MM.1S (cell line): ENCODE data around the gene ALDH3B1.
A peak's percentile ranks its signal among the peaks of the same experiment; 100 is the strongest.

Source experiments
- DNase-seq: peaks from one replicate; pipeline ENCODE4 v3.0.0-alpha.2; 2015
- H2AFZ ChIP-seq: fragments of 300-600 bp; sonication (generic); 2 replicates; pipeline ENCODE4 v1.6.0; 2016; ENCODE audit warnings: antibody characterized with exemption, low read length
- H3F3A ChIP-seq: fragments of 300-600 bp; sonication (generic); 2 replicates; pipeline ENCODE4 v1.6.1; 2016; ENCODE audit warnings: mild to moderate bottlenecking, antibody characterized with exemption, low read length, moderate library complexity, mixed read lengths; ENCODE audit not compliant: insufficient read depth
- H3K27ac ChIP-seq: fragments of 300-600 bp; sonication (generic); 2 replicates; pipeline ENCODE4 v1.5.1; 2016; ENCODE audit warnings: mild to moderate bottlenecking, low read length
- H3K27me3 ChIP-seq: fragments of 300-600 bp; sonication (generic); replicated peaks from 2 replicates; pipeline ENCODE4 v1.6.0; 2016; ENCODE audit warnings: low read length; ENCODE audit not compliant: insufficient read depth
- H3K36me3 ChIP-seq: fragments of 300-600 bp; sonication (generic); replicated peaks from 2 replicates; pipeline ENCODE4 v1.6.1; 2016; ENCODE audit warnings: mild to moderate bottlenecking, low read length, mixed read lengths; ENCODE audit not compliant: insufficient read depth
- H3K4me1 ChIP-seq: fragments of 300-600 bp; sonication (generic); 2 replicates; pipeline ENCODE4 v1.6.1; 2016; ENCODE audit warnings: low read length, mixed read lengths
- H3K4me2 ChIP-seq: fragments of 300-600 bp; sonication (generic); 2 replicates; pipeline ENCODE4 v1.6.0; 2016; ENCODE audit warnings: low read depth, low read length
- H3K4me3 ChIP-seq: fragments of 300-600 bp; sonication (generic); 2 replicates; pipeline ENCODE4 v1.5.1; 2016; ENCODE audit warnings: low read length, mixed read lengths
- H3K79me2 ChIP-seq: fragments of 300-600 bp; sonication (generic); 2 replicates; pipeline ENCODE4 v1.6.1; 2016; ENCODE audit warnings: mixed run types, low read length, mixed read lengths
- H3K9ac ChIP-seq: fragments of 300-600 bp; sonication (generic); 2 replicates; pipeline ENCODE4 v1.6.1; 2016; ENCODE audit warnings: low read length, mixed read lengths
- H3K9me2 ChIP-seq: fragments of 300-600 bp; sonication (generic); replicated peaks from 2 replicates; pipeline ENCODE4 v1.6.1; 2016; ENCODE audit warnings: mild to moderate bottlenecking, low read length, mixed read lengths; ENCODE audit not compliant: insufficient read depth
- H3K9me3 ChIP-seq: fragments of 300-600 bp; sonication (generic); replicated peaks from 2 replicates; pipeline ENCODE4 v1.6.1; 2016; ENCODE audit warnings: mild to moderate bottlenecking, low read length, mixed read lengths; ENCODE audit not compliant: insufficient read depth
- H4K20me1 ChIP-seq: fragments of 300-600 bp; sonication (generic); 2 replicates; pipeline ENCODE4 v1.6.1; 2016; ENCODE audit warnings: mild to moderate bottlenecking, low read length, moderate library complexity, mixed read lengths; ENCODE audit not compliant: insufficient read depth
- CTCF ChIP-seq: fragments of 300-600 bp; sonication (generic); IDR thresholded peaks from 2 replicates; pipeline ENCODE4 v1.5.1; 2016; ENCODE audit warnings: antibody characterized with exemption, low read length, mixed read lengths
- EZH2 ChIP-seq: fragments of 300-600 bp; sonication (generic); optimal IDR thresholded peaks from 2 replicates; pipeline ENCODE3; 2017; ENCODE audit warnings: low read depth, mild to moderate bottlenecking, antibody characterized with exemption, low read length, mixed read lengths
- EZH2phosphoT487 ChIP-seq: fragments of 300-600 bp; sonication (generic); IDR thresholded peaks from 2 replicates; pipeline ENCODE4 v1.6.1; 2018; ENCODE audit warnings: antibody characterized with exemption, low read length

Gene ALDH3B1

GRCh38 chr11:67996051-67996450, 14.1 kb upstream of the ALDH3B1 start:
- no peaks in the 10 kb centered on the region for H3K9me2 ChIP-seq
- peaks cover 46% of the 10 kb centered on the region for H3K79me2 ChIP-seq
- peak overlapping the region; percentile 45; the same call in 1 of the 2 replicates for H3K4me2 ChIP-seq
- no peaks in the 10 kb centered on the region for H3K27me3 ChIP-seq
- peaks cover 45% of the 10 kb centered on the region for H3K4me1 ChIP-seq
- H3K36me3 ChIP-seq = no peaks in the 10 kb centered on the region; the same call in 1 of the 2 replicates
- H2AFZ ChIP-seq = no peak overlapping the region
- no peak overlapping the region for H3K9ac ChIP-seq
- H3K4me3 ChIP-seq = no peak overlapping the region
- H3K9me3 ChIP-seq = no peaks in the 10 kb centered on the region
- no peak for DNase-seq
- peak overlapping the region; percentile 96; the same call in 1 of the 2 replicates for H3K27ac ChIP-seq
- no peaks in the 10 kb centered on the region for H4K20me1 ChIP-seq
- TF ChIP-seq CTCF = no peak
- TF ChIP-seq EZH2phosphoT487 = no peak
- no peak for TF ChIP-seq EZH2
- H3F3A ChIP-seq = peaks cover 43% of the 10 kb centered on the region

GRCh38 chr11:67996622-67997474, 13.3 kb upstream of the ALDH3B1 start:
- H3K9me3 ChIP-seq = no peaks in the 10 kb centered on the region
- H3K79me2 ChIP-seq = peaks cover 52% of the 10 kb centered on the region
- H2AFZ ChIP-seq = no peak overlapping the region
- H3K36me3 ChIP-seq = no peaks in the 10 kb centered on the region; the same call in 1 of the 2 replicates
- no peaks in the 10 kb centered on the region for H4K20me1 ChIP-seq
- no peaks in the 10 kb centered on the region for H3K9me2 ChIP-seq
- peak; percentile 73 for DNase-seq
- peaks cover 45% of the 10 kb centered on the region for H3K4me1 ChIP-seq
- no peak overlapping the region for H3K9ac ChIP-seq
- H3K4me3 ChIP-seq = no peak overlapping the region
- H3F3A ChIP-seq = peaks cover 43% of the 10 kb centered on the region
- no peaks in the 10 kb centered on the region for H3K27me3 ChIP-seq
- TF ChIP-seq EZH2 = no peak
- TF ChIP-seq CTCF = no peak
- no peak for TF ChIP-seq EZH2phosphoT487
- H3K4me2 ChIP-seq = peak overlapping the region; percentile 45; the same call in 1 of the 2 replicates
- H3K27ac ChIP-seq = peak overlapping the region; percentile 96; the same call in 1 of the 2 replicates

- H3K4me3 ChIP-seq = no peak overlapping the region
- H3F3A ChIP-seq = peaks cover 46% of the 10 kb centered on the region
- no peaks in the 10 kb centered on the region for H3K9me2 ChIP-seq
- H3K9me3 ChIP-seq = no peaks in the 10 kb centered on the region
- H2AFZ ChIP-seq = no peak overlapping the region
- DNase-seq = no peak
- H3K27ac ChIP-seq = peak overlapping the region; percentile 8; the same call in 1 of the 2 replicates
- H3K4me1 ChIP-seq = peaks cover 51% of the 10 kb centered on the region
- H3K36me3 ChIP-seq = no peaks in the 10 kb centered on the region; the same call in 1 of the 2 replicates
- H3K4me2 ChIP-seq = no peak overlapping the region
- H4K20me1 ChIP-seq = no peaks in the 10 kb centered on the region
- H3K27me3 ChIP-seq = no peaks in the 10 kb centered on the region
- H3K79me2 ChIP-seq = peaks cover 58% of the 10 kb centered on the region
- TF ChIP-seq EZH2phosphoT487 = no peak
- TF ChIP-seq CTCF = no peak
- no peak for TF ChIP-seq EZH2
- no peak overlapping the region for H3K9ac ChIP-seq
Observed at GRCh38 chr11:67997475-67997921, 12.6 kb upstream of the ALDH3B1 start.
